ENCODE measurements around the gene SEC16B.
A peak's percentile ranks its signal among the peaks of the same experiment; 100 is the strongest.

- TF ChIP-seq, protein P1, sequence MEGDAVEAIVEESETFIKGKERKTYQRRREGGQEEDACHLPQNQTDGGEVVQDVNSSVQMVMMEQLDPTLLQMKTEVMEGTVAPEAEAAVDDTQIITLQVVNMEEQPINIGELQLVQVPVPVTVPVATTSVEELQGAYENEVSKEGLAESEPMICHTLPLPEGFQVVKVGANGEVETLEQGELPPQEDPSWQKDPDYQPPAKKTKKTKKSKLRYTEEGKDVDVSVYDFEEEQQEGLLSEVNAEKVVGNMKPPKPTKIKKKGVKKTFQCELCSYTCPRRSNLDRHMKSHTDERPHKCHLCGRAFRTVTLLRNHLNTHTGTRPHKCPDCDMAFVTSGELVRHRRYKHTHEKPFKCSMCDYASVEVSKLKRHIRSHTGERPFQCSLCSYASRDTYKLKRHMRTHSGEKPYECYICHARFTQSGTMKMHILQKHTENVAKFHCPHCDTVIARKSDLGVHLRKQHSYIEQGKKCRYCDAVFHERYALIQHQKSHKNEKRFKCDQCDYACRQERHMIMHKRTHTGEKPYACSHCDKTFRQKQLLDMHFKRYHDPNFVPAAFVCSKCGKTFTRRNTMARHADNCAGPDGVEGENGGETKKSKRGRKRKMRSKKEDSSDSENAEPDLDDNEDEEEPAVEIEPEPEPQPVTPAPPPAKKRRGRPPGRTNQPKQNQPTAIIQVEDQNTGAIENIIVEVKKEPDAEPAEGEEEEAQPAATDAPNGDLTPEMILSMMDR (IDR thresholded peaks at IDR 0.05) = peak; percentile 59 to 84 (median 73)
- TF ChIP-seq POLR2A (IDR thresholded peaks at IDR 0.05) = no peak
Measured at GRCh38 chr1:177945943-177946650, 23.8 kb downstream of the SEC16B start.
